PC-9 (cell line): ENCODE measurements around the gene PHYH.
"Not testable (repeated sequence)": the region's sequence is repeated elsewhere in the genome, so short reads cannot be mapped to it uniquely, and the experiment has no call there.

Experiments used
- CTCF ChIP-seq: fragments of 200-600 bp; sonication (generic); conservative IDR thresholded peaks from 2 replicates; pipeline ENCODE4 v1.6.1; 2017; ENCODE audit warnings: mixed run types, antibody characterized with exemption, mild to moderate bottlenecking, moderate library complexity
- EZH2 ChIP-seq: fragments of 200-600 bp; sonication (generic); IDR thresholded peaks from 2 replicates; pipeline ENCODE4 v1.8.0; 2017; ENCODE audit warnings: antibody characterized with exemption, low read depth

DNA sequence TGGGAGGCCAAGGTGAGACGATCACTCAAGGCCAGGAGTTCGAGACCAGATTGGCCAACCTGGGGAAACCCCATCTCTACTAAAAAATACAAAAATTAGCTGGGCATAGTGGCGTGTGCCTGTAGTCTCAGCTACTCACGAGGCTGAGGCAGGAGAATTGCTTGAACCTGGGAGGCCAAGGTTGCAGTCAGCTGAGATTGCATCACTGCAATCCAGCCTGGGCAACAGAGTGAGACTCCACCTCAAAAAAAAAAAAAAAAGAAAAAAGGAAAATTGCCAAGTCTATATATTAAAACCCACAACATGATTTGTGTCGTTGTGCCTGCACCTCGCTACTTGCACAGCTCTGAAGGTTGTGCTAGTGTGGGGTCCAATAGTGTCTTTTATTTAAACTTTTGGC lies 17.5 kb downstream of the PHYH start:
- TF ChIP-seq CTCF, EZH2: not testable (repeated sequence)
